Measurements from ENCODE around the gene MYG1. TPM values are rescaled to one million over a fixed set of nuclear protein-coding genes. Genes with fewer than 3 reads are reported as not detected.

MYG1 gene
- total and polyA plus RNA-seq, 2 of the 13 experiments (the other 11 are each of a cell fraction or from before 2014, with no cell fraction given): 38.6 to 58.0 TPM

GRCh38 chr12:53324779-53325510 lies 25.4 kb downstream of the MYG1 start (continued):
- TF ChIP-seq REL (CRISPR knock-in tag; conservative IDR thresholded peaks at IDR 0.05) (no peak), KDM2A (CRISPR knock-in tag; IDR thresholded peaks at IDR 0.05; ENCODE audit: borderline replicate concordance, low read depth) (peak; percentile 91), BORCS8-MEF2B (CRISPR knock-in tag; IDR thresholded peaks at IDR 0.05) (no peak; the same call in 1 of the 2 replicates), SNRNP70 (IDR thresholded peaks at IDR 0.05; ENCODE audit: low read depth, low read length) (no peak), ZNF501 (CRISPR knock-in tag; IDR thresholded peaks at IDR 0.05) (peak; percentile 95), YEATS2 (CRISPR knock-in tag; IDR thresholded peaks at IDR 0.05; ENCODE audit: borderline replicate concordance) (peak; percentile 71), KDM6A (CRISPR knock-in tag; IDR thresholded peaks at IDR 0.05; ENCODE audit: low read depth) (no peak; the same call in 1 of the 2 replicates), AHR (CRISPR knock-in tag; IDR thresholded peaks at IDR 0.05) (peak; percentile 69), ZNF264 (CRISPR knock-in tag; IDR thresholded peaks at IDR 0.05) (no peak), HNRNPLL (IDR thresholded peaks at IDR 0.05; ENCODE audit: low read depth, low read length, poor library complexity, severe bottlenecking) (peak; percentile 85), XBP1 (CRISPR knock-in tag; IDR thresholded peaks at IDR 0.05) (no peak), ZBTB20 (CRISPR knock-in tag; IDR thresholded peaks at IDR 0.05; ENCODE audit: borderline replicate concordance, low read depth) (0 out of 2 replicates have a peak, but pooled peaks have one; percentile 46), SP5 (CRISPR knock-in tag; IDR thresholded peaks at IDR 0.05; ENCODE audit: borderline replicate concordance, low read depth) (peak; percentile 48), KMT2A (CRISPR knock-in tag; IDR thresholded peaks at IDR 0.05) (peak; percentile 59; the same call in 1 of the 2 replicates), DR1 (CRISPR knock-in tag; IDR thresholded peaks at IDR 0.05) (peak; percentile 76), SOX5 (CRISPR knock-in tag; IDR thresholded peaks at IDR 0.05; ENCODE audit: borderline replicate concordance) (peak; percentile 43; the same call in 1 of the 2 replicates)
- TF ChIP-seq, protein P1, sequence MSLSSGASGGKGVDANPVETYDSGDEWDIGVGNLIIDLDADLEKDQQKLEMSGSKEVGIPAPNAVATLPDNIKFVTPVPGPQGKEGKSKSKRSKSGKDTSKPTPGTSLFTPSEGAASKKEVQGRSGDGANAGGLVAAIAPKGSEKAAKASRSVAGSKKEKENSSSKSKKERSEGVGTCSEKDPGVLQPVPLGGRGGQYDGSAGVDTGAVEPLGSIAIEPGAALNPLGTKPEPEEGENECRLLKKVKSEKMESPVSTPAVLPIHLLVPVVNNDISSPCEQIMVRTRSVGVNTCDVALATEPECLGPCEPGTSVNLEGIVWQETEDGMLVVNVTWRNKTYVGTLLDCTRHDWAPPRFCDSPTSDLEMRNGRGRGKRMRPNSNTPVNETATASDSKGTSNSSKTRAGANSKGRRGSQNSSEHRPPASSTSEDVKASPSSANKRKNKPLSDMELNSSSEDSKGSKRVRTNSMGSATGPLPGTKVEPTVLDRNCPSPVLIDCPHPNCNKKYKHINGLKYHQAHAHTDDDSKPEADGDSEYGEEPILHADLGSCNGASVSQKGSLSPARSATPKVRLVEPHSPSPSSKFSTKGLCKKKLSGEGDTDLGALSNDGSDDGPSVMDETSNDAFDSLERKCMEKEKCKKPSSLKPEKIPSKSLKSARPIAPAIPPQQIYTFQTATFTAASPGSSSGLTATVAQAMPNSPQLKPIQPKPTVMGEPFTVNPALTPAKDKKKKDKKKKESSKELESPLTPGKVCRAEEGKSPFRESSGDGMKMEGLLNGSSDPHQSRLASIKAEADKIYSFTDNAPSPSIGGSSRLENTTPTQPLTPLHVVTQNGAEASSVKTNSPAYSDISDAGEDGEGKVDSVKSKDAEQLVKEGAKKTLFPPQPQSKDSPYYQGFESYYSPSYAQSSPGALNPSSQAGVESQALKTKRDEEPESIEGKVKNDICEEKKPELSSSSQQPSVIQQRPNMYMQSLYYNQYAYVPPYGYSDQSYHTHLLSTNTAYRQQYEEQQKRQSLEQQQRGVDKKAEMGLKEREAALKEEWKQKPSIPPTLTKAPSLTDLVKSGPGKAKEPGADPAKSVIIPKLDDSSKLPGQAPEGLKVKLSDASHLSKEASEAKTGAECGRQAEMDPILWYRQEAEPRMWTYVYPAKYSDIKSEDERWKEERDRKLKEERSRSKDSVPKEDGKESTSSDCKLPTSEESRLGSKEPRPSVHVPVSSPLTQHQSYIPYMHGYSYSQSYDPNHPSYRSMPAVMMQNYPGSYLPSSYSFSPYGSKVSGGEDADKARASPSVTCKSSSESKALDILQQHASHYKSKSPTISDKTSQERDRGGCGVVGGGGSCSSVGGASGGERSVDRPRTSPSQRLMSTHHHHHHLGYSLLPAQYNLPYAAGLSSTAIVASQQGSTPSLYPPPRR (CRISPR knock-in tag; IDR thresholded peaks at IDR 0.05; ENCODE audit: borderline replicate concordance): peak; percentile 39; the same call in 1 of the 2 replicates
- TF ChIP-seq, protein P2, sequence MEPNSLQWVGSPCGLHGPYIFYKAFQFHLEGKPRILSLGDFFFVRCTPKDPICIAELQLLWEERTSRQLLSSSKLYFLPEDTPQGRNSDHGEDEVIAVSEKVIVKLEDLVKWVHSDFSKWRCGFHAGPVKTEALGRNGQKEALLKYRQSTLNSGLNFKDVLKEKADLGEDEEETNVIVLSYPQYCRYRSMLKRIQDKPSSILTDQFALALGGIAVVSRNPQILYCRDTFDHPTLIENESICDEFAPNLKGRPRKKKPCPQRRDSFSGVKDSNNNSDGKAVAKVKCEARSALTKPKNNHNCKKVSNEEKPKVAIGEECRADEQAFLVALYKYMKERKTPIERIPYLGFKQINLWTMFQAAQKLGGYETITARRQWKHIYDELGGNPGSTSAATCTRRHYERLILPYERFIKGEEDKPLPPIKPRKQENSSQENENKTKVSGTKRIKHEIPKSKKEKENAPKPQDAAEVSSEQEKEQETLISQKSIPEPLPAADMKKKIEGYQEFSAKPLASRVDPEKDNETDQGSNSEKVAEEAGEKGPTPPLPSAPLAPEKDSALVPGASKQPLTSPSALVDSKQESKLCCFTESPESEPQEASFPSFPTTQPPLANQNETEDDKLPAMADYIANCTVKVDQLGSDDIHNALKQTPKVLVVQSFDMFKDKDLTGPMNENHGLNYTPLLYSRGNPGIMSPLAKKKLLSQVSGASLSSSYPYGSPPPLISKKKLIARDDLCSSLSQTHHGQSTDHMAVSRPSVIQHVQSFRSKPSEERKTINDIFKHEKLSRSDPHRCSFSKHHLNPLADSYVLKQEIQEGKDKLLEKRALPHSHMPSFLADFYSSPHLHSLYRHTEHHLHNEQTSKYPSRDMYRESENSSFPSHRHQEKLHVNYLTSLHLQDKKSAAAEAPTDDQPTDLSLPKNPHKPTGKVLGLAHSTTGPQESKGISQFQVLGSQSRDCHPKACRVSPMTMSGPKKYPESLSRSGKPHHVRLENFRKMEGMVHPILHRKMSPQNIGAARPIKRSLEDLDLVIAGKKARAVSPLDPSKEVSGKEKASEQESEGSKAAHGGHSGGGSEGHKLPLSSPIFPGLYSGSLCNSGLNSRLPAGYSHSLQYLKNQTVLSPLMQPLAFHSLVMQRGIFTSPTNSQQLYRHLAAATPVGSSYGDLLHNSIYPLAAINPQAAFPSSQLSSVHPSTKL (CRISPR knock-in tag; IDR thresholded peaks at IDR 0.05): no peak; the same call in 1 of the 2 replicates
- TF ChIP-seq, protein P3, sequence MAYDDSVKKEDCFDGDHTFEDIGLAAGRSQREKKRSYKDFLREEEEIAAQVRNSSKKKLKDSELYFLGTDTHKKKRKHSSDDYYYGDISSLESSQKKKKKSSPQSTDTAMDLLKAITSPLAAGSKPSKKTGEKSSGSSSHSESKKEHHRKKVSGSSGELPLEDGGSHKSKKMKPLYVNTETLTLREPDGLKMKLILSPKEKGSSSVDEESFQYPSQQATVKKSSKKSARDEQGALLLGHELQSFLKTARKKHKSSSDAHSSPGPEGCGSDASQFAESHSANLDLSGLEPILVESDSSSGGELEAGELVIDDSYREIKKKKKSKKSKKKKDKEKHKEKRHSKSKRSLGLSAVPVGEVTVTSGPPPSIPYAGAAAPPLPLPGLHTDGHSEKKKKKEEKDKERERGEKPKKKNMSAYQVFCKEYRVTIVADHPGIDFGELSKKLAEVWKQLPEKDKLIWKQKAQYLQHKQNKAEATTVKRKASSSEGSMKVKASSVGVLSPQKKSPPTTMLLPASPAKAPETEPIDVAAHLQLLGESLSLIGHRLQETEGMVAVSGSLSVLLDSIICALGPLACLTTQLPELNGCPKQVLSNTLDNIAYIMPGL (CRISPR knock-in tag; IDR thresholded peaks at IDR 0.05; ENCODE audit: borderline replicate concordance in 1 of 2, low read depth in 1 of 2): peak; percentile 95

Data from HepG2 (cell line).